ENCODE measurements around the gene DPYD. TPM values are rescaled to one million over a fixed set of nuclear protein-coding genes. Genes with fewer than 3 reads are reported as not detected.

Gene DPYD
- polyA plus RNA-seq, 1 of the 3 experiments (the other 2 are of a cell fraction), result 23.0 TPM

- H3K79me2 ChIP-seq (ENCODE audit: insufficient read depth), result no peaks in the 10 kb centered on the region
- H3K27ac ChIP-seq (ENCODE audit: low read depth in 2 of 2, low read length in 1 of 2), result no peak overlapping the region
- 94% methylated on average over 1 of the region's 1 CpG for WGBS (ENCODE audit: low lambda C conversion rate)
- no peak overlapping the region for H3K9ac ChIP-seq
- no peak for DNase-seq
- no peak overlapping the region for H3K4me3 ChIP-seq (ENCODE audit: low read depth in 2 of 2, low read length in 1 of 2)
- H3F3A ChIP-seq (replicated peaks; ENCODE audit: insufficient read depth), result peaks cover 6% of the 10 kb centered on the region
- no peak overlapping the region for H2AFZ ChIP-seq (ENCODE audit: low read depth)
- H3K36me3 ChIP-seq (replicated peaks in 1 of 2; ENCODE audit: control insufficient read depth in 1 of 2, insufficient read depth in 2 of 2, low read length in 1 of 2), result peaks cover 0 to 8% of the 10 kb centered on the region in 2 experiments
- no peaks in the 10 kb centered on the region for H3K9me3 ChIP-seq
- no peaks in the 10 kb centered on the region for H4K20me1 ChIP-seq (ENCODE audit: insufficient read depth)
- no peak for TF ChIP-seq FOXM1 (IDR thresholded peaks at IDR 0.05; ENCODE audit: low read depth)
- TF ChIP-seq, protein P1, sequence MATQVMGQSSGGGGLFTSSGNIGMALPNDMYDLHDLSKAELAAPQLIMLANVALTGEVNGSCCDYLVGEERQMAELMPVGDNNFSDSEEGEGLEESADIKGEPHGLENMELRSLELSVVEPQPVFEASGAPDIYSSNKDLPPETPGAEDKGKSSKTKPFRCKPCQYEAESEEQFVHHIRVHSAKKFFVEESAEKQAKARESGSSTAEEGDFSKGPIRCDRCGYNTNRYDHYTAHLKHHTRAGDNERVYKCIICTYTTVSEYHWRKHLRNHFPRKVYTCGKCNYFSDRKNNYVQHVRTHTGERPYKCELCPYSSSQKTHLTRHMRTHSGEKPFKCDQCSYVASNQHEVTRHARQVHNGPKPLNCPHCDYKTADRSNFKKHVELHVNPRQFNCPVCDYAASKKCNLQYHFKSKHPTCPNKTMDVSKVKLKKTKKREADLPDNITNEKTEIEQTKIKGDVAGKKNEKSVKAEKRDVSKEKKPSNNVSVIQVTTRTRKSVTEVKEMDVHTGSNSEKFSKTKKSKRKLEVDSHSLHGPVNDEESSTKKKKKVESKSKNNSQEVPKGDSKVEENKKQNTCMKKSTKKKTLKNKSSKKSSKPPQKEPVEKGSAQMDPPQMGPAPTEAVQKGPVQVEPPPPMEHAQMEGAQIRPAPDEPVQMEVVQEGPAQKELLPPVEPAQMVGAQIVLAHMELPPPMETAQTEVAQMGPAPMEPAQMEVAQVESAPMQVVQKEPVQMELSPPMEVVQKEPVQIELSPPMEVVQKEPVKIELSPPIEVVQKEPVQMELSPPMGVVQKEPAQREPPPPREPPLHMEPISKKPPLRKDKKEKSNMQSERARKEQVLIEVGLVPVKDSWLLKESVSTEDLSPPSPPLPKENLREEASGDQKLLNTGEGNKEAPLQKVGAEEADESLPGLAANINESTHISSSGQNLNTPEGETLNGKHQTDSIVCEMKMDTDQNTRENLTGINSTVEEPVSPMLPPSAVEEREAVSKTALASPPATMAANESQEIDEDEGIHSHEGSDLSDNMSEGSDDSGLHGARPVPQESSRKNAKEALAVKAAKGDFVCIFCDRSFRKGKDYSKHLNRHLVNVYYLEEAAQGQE (IDR thresholded peaks at IDR 0.05; ENCODE audit: low read depth, low read length), result no peak
- no peak for TF ChIP-seq ELF1 (IDR thresholded peaks at IDR 0.05)
- no peak for TF ChIP-seq POLR2AphosphoS5 (IDR thresholded peaks at IDR 0.05; ENCODE audit: low read depth, low read length)
- TF ChIP-seq TEAD4 (IDR thresholded peaks at IDR 0.05; ENCODE audit: borderline replicate concordance, insufficient read depth), result no peak
- TF ChIP-seq GATA2 (CRISPR knock-in tag; IDR thresholded peaks at IDR 0.05), result no peak
- TF ChIP-seq CHD2 (IDR thresholded peaks at IDR 0.05; ENCODE audit: low read length, partially characterized antibody), result no peak
- TF ChIP-seq, protein P2, sequence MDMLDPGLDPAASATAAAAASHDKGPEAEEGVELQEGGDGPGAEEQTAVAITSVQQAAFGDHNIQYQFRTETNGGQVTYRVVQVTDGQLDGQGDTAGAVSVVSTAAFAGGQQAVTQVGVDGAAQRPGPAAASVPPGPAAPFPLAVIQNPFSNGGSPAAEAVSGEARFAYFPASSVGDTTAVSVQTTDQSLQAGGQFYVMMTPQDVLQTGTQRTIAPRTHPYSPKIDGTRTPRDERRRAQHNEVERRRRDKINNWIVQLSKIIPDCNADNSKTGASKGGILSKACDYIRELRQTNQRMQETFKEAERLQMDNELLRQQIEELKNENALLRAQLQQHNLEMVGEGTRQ (IDR thresholded peaks at IDR 0.05; ENCODE audit: borderline replicate concordance, low read depth, low read length), result no peak
- TF ChIP-seq SMC3 (IDR thresholded peaks at IDR 0.05; ENCODE audit: low read depth, low read length), result no peak
- no peak for TF ChIP-seq RAD21 (IDR thresholded peaks at IDR 0.05; ENCODE audit: low read length)
- TF ChIP-seq, protein P3, sequence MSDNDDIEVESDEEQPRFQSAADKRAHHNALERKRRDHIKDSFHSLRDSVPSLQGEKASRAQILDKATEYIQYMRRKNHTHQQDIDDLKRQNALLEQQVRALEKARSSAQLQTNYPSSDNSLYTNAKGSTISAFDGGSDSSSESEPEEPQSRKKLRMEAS (IDR thresholded peaks at IDR 0.05; ENCODE audit: low read depth), result no peak
- no peak for TF ChIP-seq YY1 (IDR thresholded peaks at IDR 0.05; ENCODE audit: low read depth)
- TF ChIP-seq, protein P4, sequence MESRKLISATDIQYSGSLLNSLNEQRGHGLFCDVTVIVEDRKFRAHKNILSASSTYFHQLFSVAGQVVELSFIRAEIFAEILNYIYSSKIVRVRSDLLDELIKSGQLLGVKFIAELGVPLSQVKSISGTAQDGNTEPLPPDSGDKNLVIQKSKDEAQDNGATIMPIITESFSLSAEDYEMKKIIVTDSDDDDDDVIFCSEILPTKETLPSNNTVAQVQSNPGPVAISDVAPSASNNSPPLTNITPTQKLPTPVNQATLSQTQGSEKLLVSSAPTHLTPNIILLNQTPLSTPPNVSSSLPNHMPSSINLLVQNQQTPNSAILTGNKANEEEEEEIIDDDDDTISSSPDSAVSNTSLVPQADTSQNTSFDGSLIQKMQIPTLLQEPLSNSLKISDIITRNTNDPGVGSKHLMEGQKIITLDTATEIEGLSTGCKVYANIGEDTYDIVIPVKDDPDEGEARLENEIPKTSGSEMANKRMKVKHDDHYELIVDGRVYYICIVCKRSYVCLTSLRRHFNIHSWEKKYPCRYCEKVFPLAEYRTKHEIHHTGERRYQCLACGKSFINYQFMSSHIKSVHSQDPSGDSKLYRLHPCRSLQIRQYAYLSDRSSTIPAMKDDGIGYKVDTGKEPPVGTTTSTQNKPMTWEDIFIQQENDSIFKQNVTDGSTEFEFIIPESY (IDR thresholded peaks at IDR 0.05; ENCODE audit: borderline replicate concordance, low read depth), result no peak
- no peak for TF ChIP-seq NFIC (IDR thresholded peaks at IDR 0.05; ENCODE audit: borderline replicate concordance)
- no peak for TF ChIP-seq GABPA (IDR thresholded peaks at IDR 0.05; ENCODE audit: low read depth)
- H3K9me2 ChIP-seq, result no peaks in the 10 kb centered on the region
- CTCF ChIA-PET, result no interaction called here
- no peak overlapping the region for H3K4me2 ChIP-seq
- no peaks in the 10 kb centered on the region for H3K27me3 ChIP-seq (ENCODE audit: insufficient read depth)
- H3K4me1 ChIP-seq (ENCODE audit: control insufficient read depth in 1 of 2, insufficient read depth in 2 of 2, low read depth in 1 of 2, low read length in 1 of 2), result no peaks in the 10 kb centered on the region; a peak in 2 of 4 replicates
- POLR2A ChIA-PET, result no interaction called here
These were observed 754.2 kb downstream of the DPYD start for GRCh38 chr1:97166626-97167025.
